Hematopoietic multipotent progenitor cell treated with erythropoietin and hydrocortisone succinate and interleukin-3 and kit ligand, for 15 days (in vitro differentiated cells): ENCODE results near the gene FAF1.

ENCODE experiments used
- DNase-seq: peaks from one replicate; pipeline ENCODE4 v3.0.0-alpha.2; 2015; ENCODE audit warnings: low spot score

The FAF1 gene

DNA sequence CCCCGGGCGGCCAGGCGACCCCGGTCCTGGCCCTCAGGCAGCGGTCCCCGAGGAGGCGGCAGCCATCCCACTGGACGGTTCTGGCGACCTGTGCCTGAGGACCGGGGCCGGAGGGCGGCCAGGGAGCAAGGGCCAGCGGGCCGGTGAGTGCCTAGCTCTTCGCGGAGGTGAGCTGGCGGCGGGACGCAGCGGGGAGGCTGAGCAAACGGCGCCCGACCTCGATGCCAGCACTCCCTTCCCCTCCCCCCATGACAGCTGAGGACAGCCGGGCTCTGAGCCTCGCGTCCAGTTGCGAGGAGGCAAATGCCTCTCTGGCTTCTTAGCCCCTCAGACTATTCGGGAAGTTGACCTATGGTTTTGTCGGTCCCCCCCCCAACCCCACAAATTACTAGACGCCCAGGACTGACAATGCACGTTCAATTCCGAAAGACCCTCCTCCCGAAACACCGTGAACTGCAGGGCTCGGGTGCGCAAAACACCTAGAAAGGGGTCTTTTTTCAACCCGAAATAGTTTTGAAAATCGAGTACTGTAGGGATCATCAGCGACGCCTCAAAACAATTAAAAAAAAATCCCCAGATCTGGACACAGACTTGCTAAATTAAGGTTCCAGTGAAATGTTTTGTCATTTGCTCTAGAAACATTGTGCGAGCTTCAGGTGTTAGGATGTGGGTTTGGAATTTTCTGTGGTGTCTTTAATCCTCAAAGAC, 18.2 kb upstream of the FAF1 start:
- peak; percentile 63 for DNase-seq

DNA sequence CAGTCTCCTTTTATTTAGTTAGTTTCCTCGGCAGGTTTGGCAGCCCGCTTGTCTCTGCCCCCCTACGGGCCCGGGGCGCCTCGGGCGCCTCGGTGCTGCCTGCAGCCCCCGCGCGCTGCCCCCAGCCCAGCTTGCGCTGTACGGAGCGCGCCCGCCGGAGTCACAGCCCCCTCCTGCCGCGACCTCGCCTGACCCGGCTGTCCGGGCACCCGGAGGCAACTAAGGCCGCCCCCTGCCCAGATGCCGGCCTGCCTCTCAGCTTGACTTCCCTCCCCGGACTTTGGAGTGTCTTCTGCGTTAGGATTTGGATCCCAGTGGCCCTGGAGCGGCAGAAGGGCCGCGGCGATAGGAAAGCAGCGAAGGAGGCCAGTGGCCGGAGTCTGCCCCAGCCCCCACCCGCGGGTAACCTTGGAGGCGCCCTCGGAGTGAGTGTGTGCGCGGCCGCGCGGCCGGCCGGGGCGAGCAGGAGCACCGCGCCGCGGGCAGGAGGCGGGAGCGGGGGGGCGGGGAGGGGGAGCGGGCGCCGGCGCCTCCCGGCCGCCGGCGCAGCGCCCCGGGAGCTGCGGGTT, 17.6 kb upstream of the FAF1 start:
- DNase-seq, result peak; percentile 40

DNA sequence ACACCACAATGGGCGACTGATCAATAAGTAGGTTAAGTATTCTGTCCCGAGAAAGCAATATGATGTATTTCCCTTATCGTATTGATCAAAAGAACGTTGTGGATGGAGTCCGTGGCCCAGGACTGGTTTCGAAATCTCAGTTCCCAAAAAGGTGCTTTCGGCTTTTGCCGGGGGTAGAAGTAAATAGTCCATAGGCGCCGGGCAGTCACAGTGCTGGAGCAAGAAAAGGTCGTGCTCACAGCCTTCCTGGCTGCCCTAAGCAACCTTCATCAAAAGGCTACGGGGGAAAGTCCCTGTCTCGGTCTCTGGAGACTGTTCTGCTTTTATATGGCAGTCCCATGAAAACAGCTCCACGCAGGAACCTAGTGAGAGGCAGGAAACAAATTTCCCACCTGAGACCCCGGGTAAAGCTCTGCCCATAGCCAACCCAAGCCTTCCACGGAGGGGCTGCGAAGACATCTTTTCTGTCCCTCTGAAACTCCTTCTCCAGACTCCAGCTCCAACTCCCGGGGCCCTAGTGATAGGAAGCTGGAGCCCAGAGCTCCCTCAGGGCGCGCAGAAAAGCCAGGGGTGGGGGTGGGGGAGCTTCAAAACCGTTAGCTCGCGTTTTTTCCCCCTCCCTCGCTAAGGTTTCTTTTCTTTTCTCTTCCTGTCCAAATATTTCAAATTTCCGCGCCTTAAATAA, 17.0 kb upstream of the FAF1 start:
- DNase-seq, result peak; percentile 35

DNA sequence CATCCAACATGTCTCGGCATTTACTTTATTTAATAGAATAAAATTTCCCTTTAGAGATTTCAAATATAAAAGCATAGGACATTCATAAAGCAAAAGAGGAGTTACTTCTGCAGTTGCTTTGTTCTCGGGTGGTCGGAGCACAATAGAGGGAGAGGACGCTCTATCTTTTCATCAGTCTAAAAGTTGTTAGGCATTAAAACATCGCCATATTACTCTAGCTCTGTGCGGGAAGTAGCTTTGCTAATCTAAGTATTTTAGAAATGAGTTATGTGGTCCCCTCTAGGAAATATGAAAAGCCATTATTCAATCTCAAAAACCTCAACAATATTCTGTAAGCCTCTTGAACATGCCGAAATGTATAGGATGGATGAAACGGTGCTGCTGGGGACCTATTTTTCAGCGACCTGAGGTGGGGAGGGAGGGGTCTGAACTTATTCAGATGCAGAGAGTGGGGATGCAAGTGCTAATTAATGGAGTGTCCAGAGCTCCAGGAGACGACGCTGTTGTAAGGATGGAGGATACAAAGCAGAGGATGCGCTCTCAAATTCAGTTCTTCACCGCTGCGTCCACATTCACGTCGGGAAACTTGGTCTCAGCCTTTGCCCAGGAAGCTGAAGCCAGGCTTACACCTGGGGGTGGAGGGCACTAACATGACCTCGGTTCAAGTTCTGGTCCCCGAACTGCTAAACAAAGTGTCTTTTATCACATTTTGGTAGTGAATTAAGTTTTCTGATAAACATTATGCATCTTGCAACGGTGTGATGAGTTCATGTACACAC, 16.2 kb upstream of the FAF1 start:
- no peak for DNase-seq

DNA sequence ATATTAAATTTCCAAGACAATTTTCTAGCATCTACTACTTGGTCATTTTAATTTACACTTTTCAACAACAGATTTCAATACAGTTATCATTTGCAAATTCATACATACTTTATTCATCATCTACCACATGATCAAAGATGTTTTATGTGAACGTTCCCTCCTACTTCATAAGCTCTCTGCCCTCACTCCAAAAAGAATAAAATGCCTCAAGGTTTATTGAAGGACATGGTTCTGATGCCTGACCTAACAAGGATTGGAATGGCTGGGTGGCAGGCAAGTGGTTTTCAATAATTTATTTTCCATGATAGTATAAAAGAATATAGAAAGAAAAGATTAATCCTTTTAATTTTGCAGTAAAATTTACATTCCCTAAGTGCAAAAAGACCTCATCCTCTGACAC, 15.4 kb upstream of the FAF1 start:
- DNase-seq, result no peak

DNA sequence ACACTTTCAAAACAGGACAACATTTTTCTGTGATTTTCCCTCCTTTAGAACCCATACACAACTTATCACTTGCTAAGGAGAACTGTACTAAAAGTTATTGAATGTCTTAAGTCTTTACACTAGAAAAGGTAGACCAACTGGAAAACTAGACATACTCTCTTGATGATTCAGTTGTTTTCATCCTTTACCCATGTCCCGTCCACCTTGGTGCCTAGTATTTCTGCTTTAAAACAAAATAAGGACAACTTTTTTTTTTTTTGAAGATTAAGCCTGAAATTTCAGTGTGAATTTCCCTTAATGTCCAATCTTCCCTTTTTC, 14.5 kb upstream of the FAF1 start:
- DNase-seq, result no peak

DNA sequence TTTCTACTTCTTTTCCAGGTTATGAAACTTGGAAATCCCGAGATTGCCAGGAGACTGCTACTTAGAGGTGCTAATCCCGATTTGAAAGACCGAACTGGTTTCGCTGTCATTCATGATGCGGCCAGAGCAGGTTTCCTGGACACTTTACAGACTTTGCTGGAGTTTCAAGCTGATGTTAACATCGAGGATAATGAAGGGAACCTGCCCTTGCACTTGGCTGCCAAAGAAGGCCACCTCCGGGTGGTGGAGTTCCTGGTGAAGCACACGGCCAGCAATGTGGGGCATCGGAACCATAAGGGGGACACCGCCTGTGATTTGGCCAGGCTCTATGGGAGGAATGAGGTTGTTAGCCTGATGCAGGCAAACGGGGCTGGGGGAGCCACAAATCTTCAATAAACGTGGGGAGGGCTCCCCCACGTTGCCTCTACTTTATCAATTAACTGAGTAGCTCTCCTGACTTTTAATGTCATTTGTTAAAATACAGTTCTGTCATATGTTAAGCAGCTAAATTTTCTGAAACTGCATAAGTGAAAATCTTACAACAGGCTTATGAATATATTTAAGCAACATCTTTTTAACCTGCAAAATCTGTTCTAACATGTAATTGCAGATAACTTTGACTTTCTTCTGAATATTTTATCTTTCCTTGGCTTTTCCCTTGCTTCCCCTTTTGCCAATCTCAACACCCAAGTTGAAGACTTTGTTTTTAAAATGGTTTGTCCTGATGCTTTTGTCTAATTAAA, 14.0 kb upstream of the FAF1 start:
- no peak for DNase-seq

DNA sequence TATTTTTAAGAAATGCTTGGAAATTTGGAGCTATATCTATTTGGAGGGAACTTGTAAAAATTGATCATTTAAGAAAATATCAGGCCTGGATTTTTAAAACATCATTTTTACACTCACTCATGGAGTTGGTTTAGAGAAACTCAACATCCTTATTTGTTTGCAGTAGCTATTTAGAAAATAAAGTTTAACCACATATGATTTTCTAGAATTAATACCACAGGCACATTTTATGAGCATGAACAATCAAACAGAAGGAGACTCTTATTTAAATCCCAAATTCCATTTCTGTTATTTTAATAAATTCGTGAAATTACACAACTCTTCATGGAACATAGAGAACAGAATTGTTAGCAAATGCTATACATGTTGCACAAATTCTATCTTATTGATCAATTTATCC, 13.2 kb upstream of the FAF1 start:
- DNase-seq, result no peak

DNA sequence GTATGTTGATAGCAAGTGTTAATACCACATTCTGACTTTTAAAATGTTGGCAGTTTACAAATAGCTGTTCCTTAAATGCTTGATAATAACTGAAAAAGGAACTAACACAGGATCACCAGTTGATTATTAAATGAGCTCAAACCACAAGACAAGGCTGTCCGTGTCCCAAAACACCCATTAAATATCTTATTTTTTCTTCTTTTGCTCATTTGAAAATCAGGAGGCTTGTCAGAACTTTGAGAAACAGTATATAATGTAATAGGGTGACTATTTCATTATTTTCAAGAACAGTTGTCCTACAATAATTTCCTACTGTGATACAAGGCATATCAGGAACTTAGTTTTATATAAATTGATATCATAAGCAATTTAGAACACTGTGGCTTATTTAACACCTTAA, 12.7 kb upstream of the FAF1 start:
- DNase-seq, result no peak

DNA sequence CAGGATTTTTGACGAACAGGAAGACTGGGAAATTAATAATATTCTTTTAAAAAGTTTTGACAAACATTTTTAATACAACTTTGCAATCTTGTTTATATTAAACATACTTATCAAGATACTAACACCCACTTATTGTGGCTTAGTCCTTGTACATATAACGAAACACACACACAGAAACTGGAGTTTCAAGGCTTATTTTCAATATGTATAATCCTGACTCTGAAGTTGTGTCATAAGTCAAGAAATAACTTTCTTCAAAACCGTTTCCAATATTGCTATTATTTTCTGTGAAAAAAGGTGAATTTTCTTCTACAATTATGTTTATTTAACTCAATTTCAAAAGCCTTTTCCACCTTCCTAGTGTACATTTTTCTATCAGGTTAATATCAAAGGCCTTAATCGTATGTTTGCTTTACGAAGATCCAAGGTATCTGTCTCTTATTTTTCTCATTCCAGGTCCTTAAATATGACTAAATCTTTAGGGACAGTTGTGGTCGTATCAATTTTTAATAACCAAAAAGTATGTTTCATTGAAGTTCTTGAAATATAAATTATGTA, 11.8 kb upstream of the FAF1 start:
- DNase-seq, result no peak

DNA sequence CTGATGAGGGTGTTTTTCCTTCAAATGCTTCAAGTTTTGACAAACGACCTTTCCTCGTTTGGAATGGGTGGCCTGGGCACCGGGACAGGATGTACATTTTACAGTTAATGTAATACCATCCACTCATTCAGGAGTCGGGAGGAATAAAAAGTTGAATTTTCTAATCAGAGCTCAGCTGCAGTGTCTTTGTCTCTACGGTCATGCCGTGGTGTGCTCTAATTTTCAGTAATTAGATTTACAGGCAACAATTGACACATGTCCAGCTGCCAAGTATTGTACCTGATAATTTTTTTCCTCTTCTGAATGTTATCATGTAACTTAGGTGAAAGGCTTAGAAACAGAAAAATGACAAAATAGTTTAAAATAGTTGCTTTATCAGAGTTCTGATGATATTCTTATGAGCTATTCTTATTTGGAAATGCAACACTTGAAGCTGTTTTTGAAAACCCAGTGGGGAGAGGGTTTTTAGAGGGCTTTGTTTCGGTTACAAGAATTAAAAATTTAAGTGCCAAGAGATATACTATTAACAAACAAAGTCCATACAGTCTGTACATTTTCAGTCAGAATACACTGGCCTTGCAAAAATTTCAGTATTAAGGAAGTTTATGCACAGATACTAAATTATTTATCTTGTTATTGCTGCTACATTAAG, 11.0 kb upstream of the FAF1 start:
- DNase-seq, result peak; percentile 20

DNA sequence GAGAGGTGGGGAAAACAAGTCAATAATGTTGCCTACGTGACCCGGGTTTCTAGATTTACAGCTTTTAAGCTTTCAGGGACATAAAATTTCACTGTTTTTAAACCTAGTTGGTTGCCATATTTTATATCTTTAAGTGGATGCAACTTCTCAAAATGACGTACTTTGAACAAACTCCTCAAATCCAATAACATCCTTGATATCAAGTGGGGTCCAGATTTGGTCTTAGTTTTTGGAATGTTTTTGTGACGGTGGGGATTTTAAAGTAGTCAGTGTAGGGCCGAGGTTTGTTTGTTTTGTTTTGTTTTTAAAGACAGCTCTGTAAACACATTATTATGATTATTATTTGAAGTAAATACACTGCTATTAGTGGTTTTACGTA, 10.4 kb upstream of the FAF1 start:
- no peak for DNase-seq

DNA sequence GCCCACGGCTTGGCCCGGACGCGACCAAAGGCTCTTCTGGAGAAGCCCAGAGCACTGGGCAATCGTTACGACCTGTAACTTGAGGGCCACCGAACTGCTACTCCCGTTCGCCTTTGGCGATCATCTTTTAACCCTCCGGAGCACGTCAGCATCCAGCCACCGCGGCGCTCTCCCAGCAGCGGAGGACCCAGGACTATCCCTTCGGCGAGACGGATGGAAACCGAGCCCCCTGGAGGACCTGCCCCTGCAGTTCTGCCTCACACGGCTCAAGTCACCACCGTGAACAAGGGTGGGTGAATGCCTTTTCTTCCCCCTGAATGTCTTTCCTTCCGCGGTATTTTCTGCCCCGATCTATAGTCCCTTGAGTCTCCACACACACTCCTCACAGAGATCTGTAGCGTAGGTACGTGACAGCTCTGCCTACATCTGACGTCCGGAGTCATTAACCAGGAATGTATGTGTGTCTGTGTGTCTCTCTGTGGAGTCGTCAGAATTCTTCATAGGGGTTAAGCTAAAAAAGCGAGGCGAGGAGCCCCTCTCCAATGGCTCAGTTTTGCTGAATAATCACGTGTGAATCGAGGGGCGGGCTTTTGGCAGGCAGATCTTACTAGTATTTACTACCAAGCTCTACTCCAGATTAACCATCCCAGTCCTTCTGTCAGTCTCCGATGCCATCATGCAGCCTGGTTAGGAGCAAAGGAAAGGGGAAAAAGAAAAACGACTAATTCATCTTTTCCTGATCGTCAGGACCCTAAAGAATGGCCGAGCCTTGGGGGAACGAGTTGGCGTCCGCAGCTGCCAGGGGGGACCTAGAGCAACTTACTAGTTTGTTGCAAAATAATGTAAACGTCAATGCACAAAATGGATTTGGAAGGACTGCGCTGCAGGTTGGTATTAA, 9.8 kb upstream of the FAF1 start, which contains the start of gene CDKN2C:
TSS of gene CDKN2C (plus strand) at position 635 of the 898 bp plus-strand sequence. CDS start at position 759, 124 bp downstream.
- DNase-seq, result peak; percentile 75

DNA sequence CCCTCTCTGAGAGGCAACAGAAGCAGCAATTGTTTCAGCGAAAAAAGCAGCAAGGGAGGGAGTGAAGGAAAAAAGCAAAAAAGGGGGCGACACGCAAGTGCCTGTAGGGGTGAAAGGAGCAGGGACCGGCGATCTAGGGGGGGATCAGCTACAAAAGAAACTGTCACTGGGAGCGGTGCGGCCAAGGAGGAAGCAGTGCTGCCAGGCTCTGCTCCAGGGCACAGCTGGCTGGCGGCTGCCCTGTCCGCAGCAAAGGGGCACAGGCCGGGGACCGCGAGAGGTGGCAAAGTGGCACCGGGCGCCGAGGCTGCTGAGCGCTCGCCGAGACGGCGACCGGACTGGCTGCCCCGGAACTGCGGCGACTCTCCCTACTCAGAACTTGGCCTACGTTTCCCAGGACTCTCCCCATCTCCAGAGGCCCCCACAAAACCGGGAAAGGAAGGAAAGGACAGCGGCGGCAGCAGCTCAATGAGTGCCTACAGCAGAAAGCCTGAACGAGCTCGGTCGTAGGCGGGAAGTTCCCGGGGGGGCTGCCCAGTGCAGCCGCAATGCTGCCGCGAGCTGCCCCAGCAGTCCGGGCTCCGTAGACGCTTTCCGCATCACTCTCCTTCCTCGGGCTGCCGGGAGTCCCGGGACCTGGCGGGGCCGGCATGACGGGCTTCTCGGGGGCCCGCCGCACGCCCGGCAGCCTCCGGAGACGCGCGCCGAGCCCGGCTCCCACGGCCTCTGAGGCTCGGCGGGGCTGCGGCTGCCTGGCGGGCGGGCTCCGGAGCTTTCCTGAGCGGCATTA, 8.9 kb upstream of the FAF1 start:
- DNase-seq, result peak; percentile 32

DNA sequence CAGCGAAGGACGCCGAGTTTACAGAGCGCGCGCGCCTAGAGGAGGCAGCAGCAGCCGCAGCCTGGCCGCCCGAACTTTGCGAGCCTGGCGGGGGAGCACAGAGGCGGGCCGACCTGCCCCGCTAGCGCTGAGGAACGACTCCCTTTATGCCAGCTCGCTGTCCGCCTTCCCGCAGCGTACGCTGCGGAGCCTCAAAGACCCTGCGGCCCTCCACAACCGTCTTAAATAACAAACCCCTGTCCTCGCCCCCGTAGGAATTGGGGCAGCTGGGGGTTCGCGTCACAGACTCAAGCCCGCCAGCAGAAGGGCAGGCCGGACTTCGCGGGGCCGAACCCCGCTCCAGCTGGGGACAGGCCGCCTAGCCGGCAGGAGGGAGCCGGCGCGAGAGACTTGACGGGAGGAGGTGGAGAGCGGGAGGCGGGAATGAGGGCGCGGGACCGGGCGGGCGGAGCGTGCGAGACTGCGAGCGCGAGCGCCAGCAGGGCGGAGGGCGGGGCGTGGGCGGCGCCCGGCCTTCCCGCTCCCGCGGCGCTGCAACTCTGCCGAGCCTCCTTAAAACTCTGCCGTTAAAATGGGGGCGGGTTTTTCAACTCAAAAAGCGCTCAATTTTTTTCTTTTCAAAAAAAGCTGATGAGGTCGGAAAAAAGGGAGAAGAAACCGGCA, 8.2 kb upstream of the FAF1 start:
- peak; percentile 89 for DNase-seq

DNA sequence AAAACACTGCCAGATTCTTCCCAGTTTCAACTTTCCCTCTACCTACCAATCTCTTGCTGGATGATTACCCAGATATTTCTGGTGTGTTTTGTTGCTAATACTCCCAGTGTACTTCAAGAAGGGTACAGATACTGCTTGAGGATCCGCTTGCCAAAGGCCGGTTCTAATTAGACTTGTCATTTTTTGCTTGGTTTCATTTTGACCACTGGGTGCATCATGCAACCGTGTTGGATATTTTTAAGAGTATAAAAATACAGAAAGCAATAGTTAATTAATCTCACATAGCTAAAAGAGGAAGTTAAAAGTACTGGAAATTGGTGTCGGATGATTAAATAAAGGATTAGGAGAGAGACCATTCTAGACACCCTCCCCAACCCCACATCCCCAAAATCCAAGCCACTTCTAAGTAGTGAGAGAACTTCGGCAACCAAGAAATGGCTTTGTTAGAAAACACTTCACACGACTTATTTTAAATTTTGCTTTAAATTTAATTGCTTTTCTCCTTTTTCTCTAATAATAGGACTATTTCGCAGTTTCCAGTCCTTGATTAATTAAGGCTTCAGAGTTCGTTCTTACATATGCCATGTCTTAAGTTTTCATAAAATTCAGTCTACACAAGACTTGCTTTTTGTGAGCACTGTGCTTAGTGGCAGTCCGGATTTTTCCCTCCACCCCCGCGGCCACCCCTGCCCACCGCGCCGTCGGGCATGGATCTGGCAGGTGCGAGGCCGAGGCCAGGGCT, 7.5 kb upstream of the FAF1 start:
- peak; percentile 40 for DNase-seq

DNA sequence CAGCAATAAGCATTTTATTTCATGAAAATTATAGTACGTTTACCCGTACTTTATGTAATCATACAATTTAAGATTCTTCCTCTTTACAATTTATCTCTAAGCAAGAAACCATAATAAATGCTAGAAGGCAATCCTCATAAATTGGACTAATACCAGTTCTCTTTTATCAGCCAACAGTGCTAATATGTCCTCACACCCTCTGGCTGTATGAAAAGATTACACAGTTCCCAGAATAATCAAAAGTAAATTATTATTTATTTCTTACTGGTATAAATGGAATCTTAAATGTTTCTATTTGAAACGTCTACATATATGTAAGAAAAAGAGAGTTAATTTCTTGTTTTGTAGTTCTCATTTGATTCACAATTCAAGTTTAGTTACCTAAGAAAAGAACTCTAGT, 6.9 kb upstream of the FAF1 start:
- DNase-seq, result peak; percentile 75

DNA sequence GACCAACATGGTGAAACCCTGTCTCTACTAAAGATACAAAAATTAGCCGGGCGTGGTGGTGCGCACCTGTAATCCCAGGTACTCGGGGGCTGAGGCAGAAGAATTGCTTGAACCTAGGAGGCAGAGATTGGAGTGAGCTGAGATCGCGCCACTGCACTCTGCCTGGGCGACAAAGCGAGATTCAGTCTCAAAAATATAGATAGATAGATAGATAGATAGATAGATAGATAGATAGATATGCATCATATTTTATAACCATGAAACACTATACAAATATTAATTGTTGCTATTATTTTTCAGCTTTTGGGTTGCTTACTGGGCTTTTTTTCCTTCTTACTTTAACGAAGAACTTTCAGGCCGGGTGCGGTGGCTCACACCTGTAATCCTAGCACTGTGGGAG, 4.8 kb upstream of the FAF1 start:
- no peak for DNase-seq
